HepG2 (cell line): ENCODE measurements around the gene IMMT. TPM values are rescaled to one million over a fixed set of nuclear protein-coding genes. Genes with fewer than 3 reads are reported as not detected.

ENCODE experiments used
- ATAC-seq: fragments of 200-7000 bp; cut with Tn5 transposase; 3 replicates; pipeline ENCODE4 v1.9.1; 2020; ENCODE audit warnings: mild to moderate bottlenecking, moderate library complexity
- BruUV-seq: library from RNA; stranded (reverse); fragments of 400-500 nt; replicated peaks from 2 replicates; lab custom pipeline; 2021; lab: Mats Ljungman, UMichigan
- CTCF ChIA-PET: fragments of 300-600 bp; formaldehyde crosslinking; extraction: SDS; loops from one replicate; lab custom pipeline; 2021; ENCODE audit warnings: low total read pairs, inconsistent platforms, low intra/inter-chr PET ratio; lab: Yijun Ruan, JAX
- POLR2A ChIA-PET: fragments of 350-600 bp; sonication (Branson Sonifier 250); formaldehyde crosslinking; loops from one replicate; lab custom pipeline; 2020; ENCODE audit warnings: antibody characterized with exemption, inconsistent platforms; lab: Yijun Ruan, JAX
- DNase-seq: peaks from one replicate; pipeline ENCODE4 v3.0.0-alpha.2; 2015; ENCODE audit warnings: low spot score
- FAIRE-seq: peaks from 3 replicates; lab custom pipeline; 2011; peaks lifted over from hg19 to GRCh38; lab: Jason Lieb, UNC
- H2AFZ ChIP-seq: one replicate; pipeline ENCODE4 v1.6.1; 2011; ENCODE audit warnings: low read length, inconsistent platforms
- H3K27ac ChIP-seq: fragments of 300-600 bp; 3 replicates; pipeline ENCODE4 v1.8.0; 2011; ENCODE audit warnings: mixed run types, mild to moderate bottlenecking, mixed read lengths, low read length, inconsistent platforms; ENCODE audit not compliant: insufficient read depth; ENCODE audit errors: extremely low read length
- H3K27me3 ChIP-seq, 2 experiments: fragments of 200-600 bp in 1 of 2; 2 replicates in 1 of 2; 3 replicates in 1 of 2; pipeline versions ENCODE4 v1.6.0 to v1.8.0; 2011; ENCODE audit warnings: low read length in 2 of 2, mild to moderate bottlenecking in 2 of 2, moderate library complexity in 2 of 2, inconsistent platforms in 1 of 2; ENCODE audit not compliant: insufficient read depth in 2 of 2, control insufficient read depth in 1 of 2
- H3K36me3 ChIP-seq, 2 experiments: fragments of 200-600 bp in 1 of 2; replicated peaks in 1 of 2; 2 replicates in 1 of 2; 3 replicates in 1 of 2; pipeline versions ENCODE4 v1.5.1 to v1.8.0; 2011; ENCODE audit warnings: low read length in 2 of 2, inconsistent platforms in 1 of 2; ENCODE audit not compliant: insufficient read depth in 2 of 2, control insufficient read depth in 1 of 2
- H3K4me1 ChIP-seq: 2 replicates; pipeline ENCODE4 v1.5.1; 2012; ENCODE audit warnings: low read length, inconsistent platforms; ENCODE audit not compliant: insufficient read depth
- H3K4me2 ChIP-seq: 2 replicates; pipeline ENCODE4 v1.6.0; 2011; ENCODE audit warnings: low read depth, low read length, inconsistent platforms
- H3K4me3 ChIP-seq, 3 experiments: fragments of 200-600 bp in 1 of 3; sonication (generic), shearing (Covaris generic) in 1 of 3; replicated peaks in 1 of 3; 2 replicates each; pipeline ENCODE4 v1.5.1; 2011 to 2016; ENCODE audit warnings: low read length in 3 of 3, inconsistent platforms in 2 of 3, low read depth in 2 of 3, mild to moderate bottlenecking in 2 of 3, control low read depth in 1 of 3, mixed read lengths in 1 of 3; ENCODE audit not compliant: insufficient read depth in 1 of 3
- H3K79me2 ChIP-seq: one replicate; pipeline ENCODE4 v1.6.1; 2011; ENCODE audit warnings: low read length, inconsistent platforms; ENCODE audit not compliant: insufficient read depth
- H3K9ac ChIP-seq: 2 replicates; pipeline ENCODE4 v1.6.0; 2011; ENCODE audit warnings: mild to moderate bottlenecking, low read depth, low read length, inconsistent platforms; ENCODE audit not compliant: insufficient read depth
- H3K9me3 ChIP-seq: 2 replicates; pipeline ENCODE4 v1.5.1; 2012; ENCODE audit warnings: mild to moderate bottlenecking, low read length
- H4K20me1 ChIP-seq: 2 replicates; pipeline ENCODE4 v1.6.0; 2011; ENCODE audit warnings: inconsistent platforms, mild to moderate bottlenecking, low read length, moderate library complexity; ENCODE audit not compliant: insufficient read depth
- CERS6 ChIP-seq: sonication (generic); formaldehyde crosslinking; IDR thresholded peaks from 2 replicates; pipeline ENCODE4 v1.5.0; 2020; ENCODE audit warnings: missing genetic modification reagents
- CREM ChIP-seq, 2 experiments: sonication (generic) in 1 of 2; formaldehyde crosslinking in 1 of 2; IDR thresholded peaks; 2 replicates each; pipeline versions ENCODE4 v1.4.0 to v1.6.1; 2016 to 2020; ENCODE audit warnings: antibody characterized with exemption in 1 of 2, mild to moderate bottlenecking in 1 of 2, missing genetic modification reagents in 1 of 2
- ETV6 ChIP-seq: sonication (generic); formaldehyde crosslinking; conservative IDR thresholded peaks from 2 replicates; pipeline ENCODE4 v1.4.0; 2020; ENCODE audit warnings: missing genetic modification reagents
- EZH2 ChIP-seq: conservative IDR thresholded peaks from 2 replicates; pipeline ENCODE4 v1.6.1; 2012; ENCODE audit warnings: mild to moderate bottlenecking, low read depth, low read length, moderate library complexity
- FOSL2 ChIP-seq: sonication (generic); formaldehyde crosslinking; IDR thresholded peaks from 2 replicates; pipeline ENCODE4 v1.4.0; 2020; ENCODE audit warnings: missing genetic modification reagents
- GMEB1 ChIP-seq: sonication (generic); formaldehyde crosslinking; IDR thresholded peaks from 2 replicates; pipeline ENCODE4 v1.5.1; 2020; ENCODE audit warnings: missing genetic modification reagents, mild to moderate bottlenecking, borderline replicate concordance
- KLF16 ChIP-seq, 2 experiments: sonication (generic) in 1 of 2; formaldehyde crosslinking in 1 of 2; IDR thresholded peaks; 2 replicates each; pipeline versions ENCODE4 v1.6.1 to v1.8.0; 2016 to 2023; ENCODE audit warnings: missing genetic modification reagents in 2 of 2, missing compliant biosample characterization in 1 of 2
- REPIN1 ChIP-seq: sonication (generic); formaldehyde crosslinking; IDR thresholded peaks from 2 replicates; pipeline ENCODE4 v1.8.0; 2022; ENCODE audit warnings: missing genetic modification reagents, low read depth, mild to moderate bottlenecking, borderline replicate concordance
- TOPORS ChIP-seq: sonication (generic); formaldehyde crosslinking; IDR thresholded peaks from 2 replicates; pipeline ENCODE4 v1.8.0; 2023; ENCODE audit warnings: mild to moderate bottlenecking, missing genetic modification reagents
- ZBTB39 ChIP-seq: sonication (generic); formaldehyde crosslinking; IDR thresholded peaks from 2 replicates; pipeline ENCODE4 v1.5.0; 2020; ENCODE audit warnings: missing genetic modification reagents
- ZFAT ChIP-seq: sonication (generic); formaldehyde crosslinking; conservative IDR thresholded peaks from 2 replicates; pipeline ENCODE4 v1.8.1; 2023; ENCODE audit warnings: missing genetic modification reagents, inconsistent platforms
- ZNF234 ChIP-seq: sonication (generic); formaldehyde crosslinking; conservative IDR thresholded peaks from 2 replicates; pipeline ENCODE4 v1.5.1; 2020; ENCODE audit warnings: mild to moderate bottlenecking, missing genetic modification reagents
- ZNF260 ChIP-seq: sonication (generic); formaldehyde crosslinking; IDR thresholded peaks from 2 replicates; pipeline ENCODE4 v1.4.0; 2020; ENCODE audit warnings: missing genetic modification reagents, low read depth, mild to moderate bottlenecking, borderline replicate concordance
- ZNF569 ChIP-seq: sonication (generic); formaldehyde crosslinking; IDR thresholded peaks from 2 replicates; pipeline ENCODE4 v1.5.0; 2020; ENCODE audit warnings: mild to moderate bottlenecking, missing genetic modification reagents, moderate library complexity, borderline replicate concordance
- ZNF577 ChIP-seq: sonication (generic); formaldehyde crosslinking; IDR thresholded peaks from 2 replicates; pipeline ENCODE4 v1.4.0; 2020; ENCODE audit warnings: mild to moderate bottlenecking, low read depth, missing genetic modification reagents, borderline replicate concordance
- ZNF776 ChIP-seq: sonication (generic); formaldehyde crosslinking; IDR thresholded peaks from 2 replicates; pipeline ENCODE4 v1.4.0; 2020; ENCODE audit warnings: mild to moderate bottlenecking, missing genetic modification reagents
- ZNF777 ChIP-seq: sonication (generic); formaldehyde crosslinking; IDR thresholded peaks from 2 replicates; pipeline ENCODE4 v1.4.0; 2020; ENCODE audit warnings: missing genetic modification reagents
- ZSCAN5A ChIP-seq: sonication (generic); formaldehyde crosslinking; IDR thresholded peaks from 2 replicates; pipeline ENCODE4 v1.8.0; 2022; ENCODE audit warnings: mild to moderate bottlenecking, missing genetic modification reagents, borderline replicate concordance
- WGBS: methylation state at CpG from one replicate; pipeline ENCODE4 v1.1.6; 2017; ENCODE audit warnings: low lambda C conversion rate; 5-methylcytosine and 5-hydroxymethylcytosine counted together
- in situ Hi-C: cut with HindIII; loops from 2 replicates; pipeline ENCODE4 v1.10.0; 2017; ENCODE audit warnings: low pct_unique_long_range_greater_than_20kb; ENCODE audit not compliant: extremely low pct_ligation_motif_present
- intact Hi-C: fragments of 100-400 bp; cut with micrococcal nuclease; formaldehyde crosslinking; loops from one replicate; pipeline ENCODE4 v1.10.0; 2022; ENCODE audit not compliant: unreplicated experiment
- polyA plus RNA-seq, 8 experiments: library from polyadenylated mRNA; depleted of rRNA in 3 of 8; stranded (reverse) in 7 of 8; unstranded in 1 of 8; fragments of >200 nt; fragmentation: Illumina TruSeq in 4 of 8; extraction: Trizol in 4 of 8; gene quantifications; 2 replicates each; pipeline versions ENCODE4 v1.2.1 to v1.2.3, GENCODE V29; 2011 to 2016; ENCODE audit warnings: low read depth in 4 of 8, missing spikeins in 1 of 8, mixed read lengths in 1 of 8; ENCODE audit not compliant: insufficient read depth in 1 of 8
- total RNA-seq, 5 experiments: library from RNA; depleted of rRNA; stranded (reverse); fragments of >200 nt; fragmentation: Illumina TruSeq; extraction: Trizol; gene quantifications; 2 replicates each; pipeline ENCODE4 v1.2.3, GENCODE V29; 2016; ENCODE audit warnings: low read depth in 1 of 5

The IMMT gene
- total and polyA plus RNA-seq, 2 of the 13 experiments (the other 11 are each of a cell fraction or from before 2014, with no cell fraction given): 63.5 to 119 TPM

GRCh38 chr2:86194751-86195054 lies 559 bp downstream of the IMMT start:
- in situ Hi-C loops: no loop called here
- TF ChIP-seq ZNF777 (CRISPR knock-in tag) (no peak), ZSCAN5A (no peak), REPIN1 (CRISPR knock-in tag) (no peak), ZNF234 (CRISPR knock-in tag) (no peak), TOPORS (CRISPR knock-in tag) (no peak), KLF16 (CRISPR knock-in tag; IDR thresholded peaks at IDR 0.05) (no peak), ZFAT (no peak), ZBTB39 (no peak), CREM (IDR thresholded peaks at IDR 0.05) (peak; percentile 69; the same call in 1 of the 2 replicates), CREM (CRISPR knock-in tag; IDR thresholded peaks at IDR 0.05) (no peak), ZNF776 (no peak), ETV6 (CRISPR knock-in tag) (no peak), CERS6 (no peak), EZH2 (no peak), ZNF577 (CRISPR knock-in tag) (no peak), FOSL2 (CRISPR knock-in tag) (no peak; the same call in 1 of the 2 replicates), ZNF260 (no peak), GMEB1 (CRISPR knock-in tag) (no peak), ZNF569 (no peak)

More at GRCh38 chr2:86194751-86195054, 559 bp downstream of the IMMT start:
- Histone ChIP-seq H3K4me3 (peak overlapping the region; percentile 81 to 96 (median 91)), H3K27me3 (no peaks in the 10 kb centered on the region; a peak in 1 of 5 replicates), H3K79me2 (peaks cover 60% of the 10 kb centered on the region), H3K9ac (peak overlapping the region; percentile 95), H2AFZ (no peak overlapping the region), H3K36me3 (peaks cover 1 to 11% of the 10 kb centered on the region in 2 experiments; a peak in 4 of 5 replicates), H3K9me3 (no peaks in the 10 kb centered on the region), H3K4me1 (peaks cover 58% of the 10 kb centered on the region), H4K20me1 (peaks cover 22% of the 10 kb centered on the region), H3K4me2 (peak overlapping the region; percentile 98), H3K27ac (peak overlapping the region; percentile 95)
- no peak for DNase-seq
- ChIA-PET CTCF (no interaction called here), POLR2A (interaction anchor here (1.2 to 4.0 kb wide), 9 partner anchors 8 to 248 kb away, joined by 4 to 21 read pairs (median 5); partner anchors contain the start of genes KDM3A, POLR1A and PTCD3)
- no TSS peak for BruUV-seq
- no peak for ATAC-seq
- WGBS: 6% methylated on average over 4 of the region's 17 CpGs
- FAIRE-seq: peak; percentile 85
- intact Hi-C loops: loop anchor here (1.0 to 5.0 kb wide), 3 partner anchors 16 to 246 kb away; partner anchors contain the start of genes POLR1A and PTCD3
